GM19468 (cell line): Measurements from ENCODE around the gene ABTB1.
"Not testable (repeated sequence)": the region's sequence is repeated elsewhere in the genome, so short reads cannot be mapped to it uniquely, and the experiment has no call there.

Experiments used
- ATAC-seq: cut with Tn5 transposase; IDR thresholded peaks from one replicate; pipeline ENCODE4 v1.9.1; 2021; ENCODE audit warnings: mild to moderate bottlenecking, moderate library complexity, moderate number of reproducible peaks; ENCODE audit not compliant: unreplicated experiment; ENCODE audit errors: extremely low read depth

ABTB1 gene

DNA sequence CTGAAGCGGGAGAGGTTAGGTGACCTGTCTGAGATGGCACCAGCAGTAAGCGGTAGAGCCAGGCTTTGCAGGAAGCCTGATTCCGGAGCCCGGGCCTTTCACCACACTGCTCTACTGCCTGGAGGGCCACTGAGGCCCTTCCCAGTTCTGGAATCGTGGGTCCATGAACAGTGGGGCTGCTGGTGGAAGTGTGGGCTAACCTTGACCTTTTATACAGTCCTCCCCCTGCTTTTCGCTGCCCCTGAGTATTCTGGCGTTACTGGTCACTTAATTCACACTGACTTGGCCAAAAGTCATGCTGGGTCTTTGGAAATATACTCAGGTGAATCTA is 2.6 kb upstream of the ABTB1 start:
- ATAC-seq: no peak

- ATAC-seq: no peak
These were observed 1.8 kb upstream of the ABTB1 start for GRCh38 chr3:127670761-127671522.

- no peak for ATAC-seq
These were observed 976 bp upstream of the ABTB1 start for GRCh38 chr3:127671523-127672428.

DNA sequence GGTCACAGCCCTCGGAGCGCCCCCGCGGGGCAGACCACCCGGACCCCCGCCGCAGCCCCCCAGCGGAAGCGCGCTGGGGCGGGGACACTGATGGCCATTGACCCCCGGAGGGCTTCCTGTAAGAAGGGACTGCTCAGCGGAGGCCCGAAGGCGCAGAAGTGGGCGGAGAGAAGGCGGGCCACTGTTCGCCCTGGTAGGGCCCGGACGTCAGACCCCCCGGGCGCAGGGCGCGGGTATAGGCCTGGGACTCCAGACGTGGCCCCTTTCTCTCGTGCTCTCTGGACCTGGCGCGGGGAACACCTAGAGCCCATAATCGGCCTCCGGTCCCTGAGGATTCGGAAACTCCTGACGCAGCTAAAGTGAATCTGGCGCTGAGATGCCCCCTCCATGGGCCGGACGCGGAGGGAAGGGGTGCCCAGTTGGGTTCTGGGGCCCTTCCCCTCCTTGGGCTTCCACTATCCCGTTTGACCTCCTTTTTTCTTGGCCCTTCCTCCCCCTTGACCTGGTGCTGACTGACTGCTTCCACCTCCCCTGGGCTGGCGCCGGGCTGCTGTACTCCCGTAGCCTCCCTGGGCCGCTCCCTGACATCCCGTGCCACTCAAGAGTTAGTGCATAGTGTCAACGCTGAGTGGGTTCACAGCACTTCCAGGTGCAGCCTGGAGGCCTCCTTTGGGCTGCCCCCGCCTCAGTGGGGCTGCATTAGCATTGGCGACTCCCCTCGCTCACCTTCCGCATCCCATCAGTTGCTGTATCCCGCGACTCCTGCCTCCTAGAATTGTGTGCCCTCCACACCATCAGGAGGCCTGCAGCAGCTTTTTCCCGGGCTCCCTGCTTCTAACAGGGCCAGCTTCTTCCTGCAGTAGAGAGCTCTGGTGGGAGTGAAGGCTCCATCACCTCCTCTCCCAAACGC is 694 bp downstream of the ABTB1 start:
- no peak for ATAC-seq

GRCh38 chr3:127674101-127674721 is 1.5 kb downstream of the ABTB1 start:
- no peak for ATAC-seq

GRCh38 chr3:127674790-127675189 is 2.0 kb downstream of the ABTB1 start:
- no peak for ATAC-seq

- ATAC-seq: no peak
These were observed 3.1 kb downstream of the ABTB1 start for GRCh38 chr3:127675651-127676391.

DNA sequence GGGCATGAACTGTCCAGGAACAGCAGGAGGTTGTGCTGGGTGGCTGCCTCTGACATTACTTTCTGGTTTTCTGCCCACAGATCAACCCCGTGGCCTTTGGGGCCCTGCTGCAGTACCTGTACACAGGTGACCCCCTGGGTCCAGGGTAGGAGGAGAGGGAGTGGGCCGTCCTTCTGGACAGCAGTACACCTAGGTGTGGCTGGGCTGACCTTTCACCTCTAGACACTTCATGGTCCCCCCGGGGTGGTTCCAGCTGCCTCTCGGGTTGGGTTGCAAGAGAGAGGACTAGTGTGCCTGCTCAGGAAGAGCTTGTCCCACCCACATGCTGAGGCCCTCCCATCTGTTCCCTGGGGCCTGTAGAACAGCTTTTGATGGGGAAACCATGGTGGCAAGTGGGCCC is 3.7 kb downstream of the ABTB1 start:
- no peak for ATAC-seq

DNA sequence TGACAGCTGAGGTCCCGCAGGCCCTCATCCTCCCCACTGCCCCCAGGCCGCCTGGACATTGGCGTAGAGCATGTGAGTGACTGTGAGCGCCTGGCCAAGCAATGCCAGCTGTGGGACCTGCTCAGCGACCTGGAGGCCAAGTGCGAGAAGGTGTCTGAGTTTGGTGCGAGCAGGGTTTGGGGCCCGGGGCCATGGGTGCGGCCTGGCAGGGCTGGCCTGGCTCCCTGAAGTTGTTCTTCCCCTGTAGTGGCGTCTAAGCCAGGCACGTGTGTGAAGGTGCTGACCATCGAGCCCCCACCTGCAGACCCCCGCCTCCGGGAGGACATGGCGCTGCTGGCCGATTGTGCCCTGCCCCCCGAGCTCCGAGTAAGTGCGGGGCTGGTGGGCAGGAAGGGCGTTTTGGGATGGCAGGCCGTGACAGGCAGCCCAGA is 4.2 kb downstream of the ABTB1 start:
- ATAC-seq: no peak

GRCh38 chr3:127677541-127678314 is 5.0 kb downstream of the ABTB1 start:
- ATAC-seq: no peak

DNA sequence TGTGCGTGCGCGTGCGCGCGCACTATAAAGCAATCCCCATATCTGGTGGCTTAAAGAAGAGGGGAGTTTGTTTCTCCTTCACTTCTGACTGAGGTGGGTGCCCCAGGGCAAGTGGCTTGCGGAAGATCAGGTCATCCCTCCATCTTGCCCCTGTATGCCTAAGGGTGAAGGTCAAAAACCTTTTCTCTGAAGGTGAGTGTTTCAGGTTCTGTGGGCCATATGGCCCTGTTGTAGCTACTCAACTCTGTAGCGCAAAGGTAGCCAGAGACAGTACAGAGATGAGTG is 5.5 kb downstream of the ABTB1 start:
- ATAC-seq: no peak

DNA sequence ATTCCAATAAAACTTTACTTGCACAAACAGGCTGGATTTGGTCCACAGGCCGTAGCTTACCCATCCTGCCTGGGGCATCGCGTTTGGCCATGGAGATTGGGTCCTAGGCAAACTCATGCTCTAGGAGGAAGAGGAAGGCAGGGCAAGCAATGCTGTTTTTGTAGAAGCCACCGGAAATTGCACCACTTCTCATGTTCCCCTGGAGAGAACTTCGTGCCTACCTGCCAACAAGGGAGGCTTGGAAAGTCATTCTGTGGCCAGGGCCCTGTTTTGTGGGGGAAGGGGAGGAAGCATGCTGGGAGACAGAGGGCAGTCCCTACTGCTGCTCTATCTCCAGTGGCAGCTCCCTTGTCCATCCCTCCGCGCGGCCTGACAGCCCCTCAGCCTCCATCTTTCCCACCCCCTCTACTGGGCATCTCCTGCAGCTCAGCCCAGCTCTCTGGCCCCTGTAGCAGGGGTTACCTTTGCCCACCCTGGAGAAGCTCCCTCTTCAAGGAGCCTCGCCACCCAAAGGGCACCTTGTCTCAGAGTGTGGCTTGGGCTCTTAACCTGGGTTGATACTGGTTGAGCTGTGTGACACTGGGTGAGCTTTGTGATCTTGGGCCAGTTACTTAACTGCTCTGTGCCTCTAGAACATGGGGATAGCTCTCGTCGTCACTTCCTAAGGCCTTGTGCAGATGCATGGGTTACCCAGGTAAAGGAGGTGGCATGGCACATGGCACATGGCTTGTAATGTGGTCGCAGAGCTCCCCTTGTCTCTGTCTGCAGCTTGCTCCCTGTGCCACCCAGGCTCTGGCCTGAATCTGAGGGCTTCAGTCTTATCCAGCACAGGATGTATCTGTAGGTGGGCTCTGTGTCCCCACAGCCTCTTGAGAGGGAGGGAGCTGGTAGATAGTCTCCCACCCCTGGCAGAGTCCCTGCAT is 6.1 kb downstream of the ABTB1 start:
- ATAC-seq: no peak

DNA sequence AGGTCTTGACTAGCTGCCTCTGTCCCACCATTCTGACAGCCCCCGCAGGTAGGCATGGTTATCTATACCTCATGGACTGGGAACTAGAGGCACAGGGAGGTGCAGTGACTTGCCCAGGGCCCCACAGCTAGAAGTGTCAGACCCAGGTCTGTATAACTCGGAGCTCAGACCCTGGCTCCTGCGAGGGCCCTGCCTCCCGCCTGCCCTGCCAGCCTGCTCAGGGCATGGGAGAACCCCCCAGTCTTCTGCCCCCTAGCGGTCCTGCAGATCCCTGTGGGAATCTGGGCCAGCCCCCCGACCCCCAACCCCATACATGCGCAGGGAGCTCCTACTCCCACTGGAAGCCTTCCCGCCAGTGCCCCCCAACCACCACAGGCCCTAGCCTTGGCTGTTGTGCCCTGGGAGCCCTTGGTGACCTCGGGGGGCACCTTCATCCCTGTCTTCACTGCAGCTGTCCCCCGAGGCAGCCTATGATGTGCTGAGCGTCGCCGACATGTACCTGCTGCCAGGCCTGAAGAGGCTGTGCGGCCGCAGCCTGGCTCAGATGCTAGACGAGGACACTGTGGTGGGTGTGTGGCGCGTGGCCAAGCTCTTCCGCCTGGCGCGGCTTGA is 6.9 kb downstream of the ABTB1 start:
- ATAC-seq: no peak

- ATAC-seq: no peak
These were observed 7.5 kb downstream of the ABTB1 start for GRCh38 chr3:127680146-127680661.

DNA sequence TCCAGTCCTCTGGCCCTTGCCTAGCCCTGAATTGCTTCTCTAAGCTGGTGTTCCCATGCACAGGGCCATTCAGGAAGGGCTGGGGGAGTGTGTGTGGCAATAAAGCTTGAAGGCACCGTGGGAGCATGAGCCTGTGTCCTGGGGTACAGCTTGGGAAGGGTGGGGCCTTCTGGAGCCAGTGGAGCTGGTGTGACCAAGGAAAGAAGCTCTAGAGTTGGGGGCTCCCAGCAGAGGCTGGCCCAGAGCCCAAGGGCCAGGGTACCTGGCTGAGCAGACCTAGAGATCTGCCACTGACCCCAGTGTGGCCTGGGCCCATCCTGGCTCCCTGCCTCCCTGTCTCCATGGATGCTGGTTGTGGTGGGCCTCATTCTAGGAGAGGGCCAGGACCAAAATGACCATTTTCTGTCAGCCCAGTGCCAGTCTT is 8.1 kb downstream of the ABTB1 start:
- no peak for ATAC-seq

DNA sequence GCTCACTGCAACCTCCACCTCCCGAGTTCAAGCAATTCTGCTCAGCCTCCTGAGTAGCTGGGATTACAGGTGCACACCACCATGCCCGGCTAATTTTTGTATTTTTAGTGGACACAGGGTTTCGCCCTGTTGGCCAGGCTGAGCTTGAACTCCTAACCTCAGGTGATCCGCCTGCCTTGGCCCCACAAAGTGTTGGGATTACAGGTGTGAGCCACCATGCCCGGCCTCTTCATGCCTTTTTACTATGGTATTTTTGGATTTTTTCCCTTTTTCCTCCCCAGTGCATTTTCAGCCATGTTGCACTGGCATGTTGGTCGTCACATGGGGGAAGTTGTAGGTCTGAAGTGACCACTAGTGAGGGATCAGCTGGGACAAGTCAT is 9.4 kb downstream of the ABTB1 start:
- not testable (repeated sequence) for ATAC-seq

DNA sequence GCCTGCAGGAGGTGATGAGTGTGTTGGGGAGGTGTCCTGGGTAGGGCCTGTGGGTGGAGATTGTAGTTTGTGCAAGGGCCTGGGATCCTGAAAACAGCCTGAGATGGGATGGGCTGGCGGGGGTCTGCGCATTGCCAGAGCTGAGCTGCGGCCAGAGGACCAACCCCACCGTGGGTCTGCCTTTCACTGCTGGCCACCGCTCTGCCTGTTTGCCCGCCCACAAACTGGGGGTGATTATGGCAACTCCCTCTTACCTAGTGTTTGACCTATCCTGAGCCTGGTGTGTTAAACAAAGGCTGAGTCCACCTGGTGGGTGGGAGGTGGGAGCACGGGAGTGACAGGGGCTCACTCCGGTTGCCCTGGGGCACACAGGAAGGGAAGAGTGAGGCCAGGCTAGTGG is 9.8 kb downstream of the ABTB1 start:
- ATAC-seq: no peak
